BLaER1 treated with 17β-estradiol and CSF1 and Interleukin-3, amounts not matched to agents 10 nM and 100 nM (cell line): ENCODE results near the gene SPART.
"Not testable (repeated sequence)": the region's sequence is repeated elsewhere in the genome, so short reads cannot be mapped to it uniquely, and the experiment has no call there.

Source experiments
- H3K27ac ChIP-seq, 11 experiments: shearing (Covaris generic); formaldehyde crosslinking; 2 replicates each; pipeline ENCODE4 v1.8.1; 2022
- H3K27me3 ChIP-seq, 11 experiments: shearing (Covaris generic); formaldehyde crosslinking; 2 replicates each; pipeline ENCODE4 v1.8.1; 2022
- H3K36me3 ChIP-seq, 11 experiments: shearing (Covaris generic); formaldehyde crosslinking; 2 replicates each; pipeline ENCODE4 v1.8.1; 2022
- H3K4me1 ChIP-seq, 10 experiments: shearing (Covaris generic); formaldehyde crosslinking; 2 replicates each; pipeline ENCODE4 v1.8.1; 2022
- H3K4me2 ChIP-seq, 11 experiments: shearing (Covaris generic); formaldehyde crosslinking; 2 replicates each; pipeline ENCODE4 v1.8.1; 2022
- H3K4me3 ChIP-seq, 10 experiments: shearing (Covaris generic); formaldehyde crosslinking; 2 replicates each; pipeline ENCODE4 v1.8.1; 2022
- H3K9ac ChIP-seq, 11 experiments: shearing (Covaris generic); formaldehyde crosslinking; 2 replicates each; pipeline ENCODE4 v1.8.1; 2022
- H3K9me3 ChIP-seq, 11 experiments: shearing (Covaris generic); formaldehyde crosslinking; replicated peaks in 1 of 11; 2 replicates each; pipeline ENCODE4 v1.8.1; 2022
- H4K20me1 ChIP-seq, 11 experiments: shearing (Covaris generic); formaldehyde crosslinking; 2 replicates each; pipeline ENCODE4 v1.8.1; 2022
- Cebpa-rat ChIP-seq, 11 experiments: shearing (Covaris generic); IDR thresholded peaks; 2 replicates each; pipeline ENCODE4 v1.8.1; 2022

SPART gene

DNA sequence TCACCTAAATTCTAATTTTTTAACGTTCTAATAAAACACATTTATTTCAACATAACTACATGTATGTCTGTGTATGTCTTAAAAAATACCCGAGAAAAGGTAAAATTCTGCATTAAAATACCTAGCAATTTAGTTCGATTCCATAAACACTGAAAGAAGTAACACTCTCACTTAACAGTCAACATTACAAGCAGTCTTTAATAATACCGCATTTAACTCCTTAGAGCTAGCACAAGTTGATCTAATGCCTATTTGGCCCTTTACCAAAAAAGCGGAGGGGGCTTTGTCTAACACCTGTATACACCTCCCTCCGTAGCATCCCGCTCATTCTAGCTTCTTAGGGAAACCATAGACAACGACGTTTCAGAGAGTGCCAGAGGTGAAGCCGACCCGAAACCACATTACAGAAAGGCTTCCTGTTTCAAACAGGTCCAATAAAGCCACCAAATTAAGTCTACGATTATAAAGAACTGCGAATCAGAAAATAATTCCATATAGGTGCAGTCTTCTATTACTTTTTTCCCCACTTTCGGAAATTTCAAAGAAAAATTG lies 1.2 kb downstream of the SPART start:
- Histone ChIP-seq H3K4me2 (no peak overlapping the region), H3K9ac (no peak overlapping the region), H3K27ac (no peak overlapping the region)

DNA sequence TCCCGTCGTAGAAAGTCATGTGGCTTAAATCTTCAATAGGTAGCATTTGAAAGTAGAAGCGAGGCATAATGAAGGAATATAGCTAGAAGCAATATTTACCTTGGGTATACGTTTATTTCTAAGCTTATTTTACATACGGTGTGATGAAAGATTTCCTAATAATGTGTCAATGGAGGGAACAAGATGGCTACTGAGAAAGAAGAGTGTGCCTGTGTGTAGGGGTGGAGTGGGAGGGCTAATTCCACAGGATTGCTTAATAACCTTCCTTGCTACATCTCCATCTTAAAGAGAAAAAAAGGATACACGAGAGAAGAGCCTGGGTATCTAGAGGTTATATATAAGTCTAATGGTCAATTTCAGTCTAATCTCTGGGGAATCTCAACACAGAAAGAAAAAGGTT lies 2.0 kb downstream of the SPART start:
- Histone ChIP-seq H3K27me3 (no peaks in the 10 kb centered on the region), H3K4me2 (no peak overlapping the region), H3K27ac (no peak overlapping the region), H3K9me3 (peaks cover 13 to 21% (median 20%) of the 10 kb centered on the region in 11 experiments), H4K20me1 (no peaks in the 10 kb centered on the region), H3K9ac (no peak overlapping the region), H3K4me1 (peaks cover 0 to 6% (median 0%) of the 10 kb centered on the region in 10 experiments; a peak in 4 of 20 replicates), H3K4me3 (no peak overlapping the region), H3K36me3 (no peaks in the 10 kb centered on the region)
- TF ChIP-seq Cebpa-rat (IDR thresholded peaks at IDR 0.05): no peak

More for the DNA sequence above, 1.2 kb downstream of the SPART start:
- TF ChIP-seq Cebpa-rat (IDR thresholded peaks at IDR 0.05): no peak
- no peaks in the 10 kb centered on the region for H3K36me3 ChIP-seq
- no peak overlapping the region for H3K4me3 ChIP-seq
- H3K9me3 ChIP-seq: peaks cover 13 to 21% (median 20%) of the 10 kb centered on the region in 11 experiments
- H3K4me1 ChIP-seq: peaks cover 0 to 6% (median 0%) of the 10 kb centered on the region in 10 experiments; a peak in 4 of 20 replicates
- no peaks in the 10 kb centered on the region for H4K20me1 ChIP-seq
- no peaks in the 10 kb centered on the region for H3K27me3 ChIP-seq

DNA sequence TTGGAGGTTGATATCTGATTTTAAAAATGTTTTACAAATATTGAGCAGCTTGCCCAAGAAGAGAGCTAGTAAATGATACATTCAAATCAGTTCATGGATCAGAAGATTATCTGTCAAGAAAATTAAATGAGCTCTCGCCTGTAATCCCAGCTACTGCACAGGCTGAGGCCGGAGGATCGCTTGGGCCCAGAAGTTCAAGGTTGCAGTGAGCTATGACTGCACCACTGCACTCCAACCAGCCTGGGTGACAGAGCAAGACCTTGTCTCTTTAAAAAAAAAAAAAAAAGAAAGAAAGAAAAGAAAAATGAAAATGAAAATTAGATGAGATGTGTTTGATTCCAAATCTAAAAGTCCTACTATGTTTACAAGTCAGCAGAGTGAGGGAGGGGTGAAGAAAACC lies 2.4 kb downstream of the SPART start:
- no peak overlapping the region for H3K4me2 ChIP-seq
- H3K27me3 ChIP-seq: no peaks in the 10 kb centered on the region
- no peaks in the 10 kb centered on the region for H3K36me3 ChIP-seq
- no peak overlapping the region for H3K4me3 ChIP-seq
- H3K9ac ChIP-seq: no peak overlapping the region
- H3K9me3 ChIP-seq: peaks cover 13 to 21% (median 20%) of the 10 kb centered on the region in 11 experiments
- no peaks in the 10 kb centered on the region for H4K20me1 ChIP-seq
- H3K4me1 ChIP-seq: peaks cover 0 to 6% (median 0%) of the 10 kb centered on the region in 10 experiments; a peak in 4 of 20 replicates
- no peak for TF ChIP-seq Cebpa-rat (IDR thresholded peaks at IDR 0.05)
- no peak overlapping the region for H3K27ac ChIP-seq

DNA sequence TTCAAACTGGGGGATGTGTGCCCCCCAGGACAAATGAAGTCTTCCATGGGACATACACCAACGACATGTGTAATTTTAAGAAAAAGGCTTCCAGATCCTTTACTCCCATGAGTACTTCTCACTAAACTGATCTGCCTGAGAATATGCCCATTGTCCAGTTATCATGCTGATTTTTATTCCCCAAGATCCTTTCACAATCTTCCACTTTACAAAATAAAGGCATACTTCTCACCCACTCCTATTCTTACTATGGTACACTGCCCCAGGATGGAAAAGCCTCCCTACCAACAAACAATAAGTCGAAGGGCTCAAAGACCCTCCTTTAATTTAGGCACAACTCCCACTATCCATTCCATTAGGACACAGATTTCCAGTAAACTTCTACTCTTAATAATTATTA lies 3.5 kb downstream of the SPART start:
- no peak overlapping the region for H3K9ac ChIP-seq
- H3K4me3 ChIP-seq: no peak overlapping the region
- H3K4me2 ChIP-seq: no peak overlapping the region
- no peak for TF ChIP-seq Cebpa-rat (IDR thresholded peaks at IDR 0.05)
- H3K27me3 ChIP-seq: no peaks in the 10 kb centered on the region
- H3K27ac ChIP-seq: no peak overlapping the region
- no peaks in the 10 kb centered on the region for H3K36me3 ChIP-seq
- peaks cover 0 to 6% (median 0%) of the 10 kb centered on the region in 10 experiments; a peak in 4 of 20 replicates for H3K4me1 ChIP-seq
- peaks cover 13 to 21% (median 20%) of the 10 kb centered on the region in 11 experiments for H3K9me3 ChIP-seq
- H4K20me1 ChIP-seq: no peaks in the 10 kb centered on the region

DNA sequence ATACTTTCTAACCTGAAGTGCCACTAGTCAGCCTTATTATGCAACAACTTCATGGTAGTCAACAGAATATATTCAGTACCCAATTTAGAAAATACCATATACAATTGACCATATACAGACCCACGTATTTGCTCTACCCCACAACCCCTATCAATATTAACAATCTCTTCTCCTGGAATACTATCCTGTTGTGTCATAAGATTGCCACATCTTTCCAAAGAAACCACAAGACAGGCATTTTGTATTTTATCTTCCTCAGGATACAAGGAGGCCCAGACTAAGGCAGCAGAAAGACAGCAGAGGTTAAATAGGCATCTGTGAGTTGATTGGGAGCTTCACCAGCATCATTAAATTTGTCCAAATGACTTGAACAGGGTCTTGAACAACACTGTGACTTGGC lies 4.5 kb downstream of the SPART start:
- H3K4me1 ChIP-seq: no peaks in the 10 kb centered on the region
- no peaks in the 10 kb centered on the region for H4K20me1 ChIP-seq
- no peak overlapping the region for H3K27ac ChIP-seq
- 0 out of 22 replicates have a peak, but pooled peaks of 1 of the 11 experiments have one; percentile 6 for TF ChIP-seq Cebpa-rat (IDR thresholded peaks at IDR 0.05)
- peaks cover 12 to 20% (median 18%) of the 10 kb centered on the region in 11 experiments for H3K9me3 ChIP-seq
- H3K36me3 ChIP-seq: no peaks in the 10 kb centered on the region
- H3K4me2 ChIP-seq: no peak overlapping the region
- no peak overlapping the region for H3K4me3 ChIP-seq
- no peaks in the 10 kb centered on the region for H3K27me3 ChIP-seq
- H3K9ac ChIP-seq: no peak overlapping the region

DNA sequence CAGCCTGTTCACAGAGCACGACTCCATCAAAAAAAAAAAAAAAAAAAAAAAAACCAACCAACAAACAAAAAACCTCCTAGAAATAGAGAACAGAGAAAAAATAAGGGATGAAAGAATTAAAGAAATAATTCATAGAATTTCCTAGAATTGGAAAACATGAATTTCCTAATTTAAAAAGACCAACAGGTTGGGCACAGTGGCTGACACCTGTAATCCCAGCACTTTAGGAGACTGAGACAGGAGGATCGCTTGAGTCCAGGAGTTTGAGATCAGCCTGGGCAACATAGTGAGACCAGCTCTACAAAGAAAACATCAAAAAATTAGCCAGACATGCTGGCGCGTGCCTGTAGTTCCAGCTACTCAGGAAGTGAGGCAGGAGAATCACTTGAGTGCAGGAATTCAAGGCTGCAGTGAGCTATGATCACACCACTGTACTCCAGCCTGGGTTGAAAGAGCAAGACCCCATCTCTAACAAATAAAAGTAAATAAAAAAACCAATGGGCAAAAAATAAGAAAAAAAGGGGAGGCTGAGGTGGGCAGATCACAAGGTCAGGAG lies 6.5 kb downstream of the SPART start:
- H3K4me3 ChIP-seq: no peak overlapping the region
- no peak overlapping the region for H3K4me2 ChIP-seq
- no peaks in the 10 kb centered on the region for H3K4me1 ChIP-seq
- no peak overlapping the region for H3K9ac ChIP-seq
- H4K20me1 ChIP-seq: no peaks in the 10 kb centered on the region
- no peak overlapping the region for H3K27ac ChIP-seq
- H3K36me3 ChIP-seq: no peaks in the 10 kb centered on the region
- TF ChIP-seq Cebpa-rat (IDR thresholded peaks at IDR 0.05): no peak
- H3K27me3 ChIP-seq: no peaks in the 10 kb centered on the region
- no peaks in the 10 kb centered on the region for H3K9me3 ChIP-seq

DNA sequence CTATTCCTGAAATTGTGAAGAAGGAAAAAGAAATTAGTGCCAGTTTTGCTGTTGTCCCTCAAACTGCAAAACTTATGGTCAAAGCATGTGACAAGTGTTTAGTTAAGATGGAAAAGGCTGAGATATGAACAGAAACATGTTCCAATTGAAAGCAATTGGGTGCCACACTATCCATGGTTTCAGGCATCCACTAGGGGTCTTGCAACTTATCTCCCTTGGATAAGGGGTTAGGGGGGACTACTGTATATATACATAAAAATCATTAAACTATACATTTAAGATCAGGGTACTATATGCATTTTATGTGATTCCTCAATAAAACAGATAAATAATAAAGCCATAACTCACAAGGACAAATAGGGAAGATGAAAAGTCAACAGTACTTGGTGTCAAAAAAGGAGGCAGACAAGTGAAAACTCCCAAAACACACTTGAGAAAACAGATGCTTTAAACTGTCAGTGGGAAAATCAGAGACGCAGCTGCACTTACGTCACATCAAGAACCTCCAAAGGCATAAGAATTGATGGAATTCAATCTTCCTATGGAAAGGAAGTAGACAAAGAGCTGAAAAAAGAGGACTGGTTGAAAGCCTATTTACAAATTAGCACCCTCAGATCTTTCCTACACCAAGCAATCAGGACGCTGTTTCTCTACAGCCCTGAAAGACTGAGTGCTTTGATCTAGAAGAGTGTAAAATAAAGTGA lies 8.1 kb downstream of the SPART start:
- Histone ChIP-seq H4K20me1 (no peaks in the 10 kb centered on the region), H3K9ac (no peak overlapping the region), H3K4me2 (no peak overlapping the region), H3K4me3 (no peak overlapping the region), H3K9me3 (no peaks in the 10 kb centered on the region), H3K27me3 (no peaks in the 10 kb centered on the region), H3K4me1 (no peaks in the 10 kb centered on the region), H3K36me3 (no peaks in the 10 kb centered on the region), H3K27ac (no peak overlapping the region)
- TF ChIP-seq Cebpa-rat (IDR thresholded peaks at IDR 0.05): no peak

DNA sequence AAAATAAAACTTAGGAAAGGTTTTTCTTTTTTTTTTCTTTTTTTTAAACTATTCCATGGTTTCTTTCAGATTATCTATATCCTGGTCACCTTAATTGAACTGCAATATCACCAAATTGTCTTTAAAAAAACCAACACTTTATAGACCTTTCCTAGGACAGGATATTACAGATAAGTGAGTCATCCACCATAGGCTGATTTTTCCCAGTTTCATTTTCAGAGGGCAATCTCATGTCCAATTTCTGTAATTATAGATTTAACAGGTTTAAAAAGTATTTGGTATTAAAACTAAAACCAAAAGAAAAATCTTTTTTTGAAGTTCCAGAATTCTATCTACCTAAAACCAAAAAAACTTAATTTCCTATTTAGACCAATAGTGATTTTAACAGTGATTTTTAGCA lies 13.2 kb downstream of the SPART start:
- H3K4me1 ChIP-seq: no peaks in the 10 kb centered on the region
- no peaks in the 10 kb centered on the region for H4K20me1 ChIP-seq
- H3K27me3 ChIP-seq: no peaks in the 10 kb centered on the region
- no peak overlapping the region for H3K9ac ChIP-seq
- H3K27ac ChIP-seq: no peak overlapping the region
- H3K4me2 ChIP-seq: no peak overlapping the region
- no peak overlapping the region for H3K4me3 ChIP-seq
- TF ChIP-seq Cebpa-rat (IDR thresholded peaks at IDR 0.05): no peak
- no peaks in the 10 kb centered on the region for H3K36me3 ChIP-seq
- H3K9me3 ChIP-seq: peaks cover 0 to 4% (median 0%) of the 10 kb centered on the region in 11 experiments; a peak in 2 of 22 replicates

DNA sequence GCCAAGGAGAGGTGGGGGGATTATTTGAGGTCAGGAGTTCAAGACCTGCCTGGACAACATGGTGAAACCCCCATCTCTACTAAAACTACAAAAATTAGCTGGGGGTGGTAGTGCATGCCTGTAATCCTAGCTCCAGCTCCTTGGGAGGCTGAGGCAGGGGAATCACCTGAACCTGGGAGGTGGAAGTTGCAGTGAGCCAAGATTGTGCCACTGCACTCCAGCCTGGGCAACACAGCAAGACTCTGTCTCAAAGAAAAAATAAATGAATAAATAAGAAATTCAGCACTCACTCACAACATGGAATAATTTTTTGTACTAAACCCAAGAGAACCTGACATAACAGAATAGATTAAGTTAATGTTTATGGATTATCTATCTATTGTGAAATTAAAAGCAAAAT lies 13.9 kb downstream of the SPART start:
- H3K9me3 ChIP-seq, H3K36me3 ChIP-seq, H4K20me1 ChIP-seq, H3K4me1 ChIP-seq, H3K27me3 ChIP-seq, H3K4me3 ChIP-seq, H3K4me2 ChIP-seq, H3K27ac ChIP-seq, H3K9ac ChIP-seq: not testable (repeated sequence)

DNA sequence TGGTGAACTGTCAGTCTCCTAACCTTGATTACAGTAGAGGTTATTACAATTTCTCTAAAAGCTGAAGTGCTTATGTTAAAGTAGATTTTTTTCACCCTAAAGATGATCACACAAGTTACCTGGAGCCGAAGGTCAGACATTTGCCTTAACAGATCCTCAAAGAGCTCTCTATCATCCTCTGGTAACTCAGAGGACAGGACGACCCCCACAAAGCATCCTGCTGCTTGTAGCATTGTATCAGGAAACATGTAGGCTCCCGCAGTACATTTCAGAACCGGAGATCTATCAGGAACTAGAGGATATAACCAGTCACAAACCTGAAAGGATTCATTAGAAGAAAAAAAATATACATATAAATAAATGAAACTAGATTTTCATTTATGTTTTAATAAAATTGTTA lies 14.9 kb downstream of the SPART start:
- Histone ChIP-seq H3K27me3 (no peaks in the 10 kb centered on the region), H3K36me3 (no peaks in the 10 kb centered on the region), H3K4me2 (no peak overlapping the region), H3K4me3 (no peak overlapping the region), H4K20me1 (no peaks in the 10 kb centered on the region), H3K9ac (no peak overlapping the region), H3K27ac (no peak overlapping the region), H3K9me3 (peaks cover 0 to 4% (median 0%) of the 10 kb centered on the region in 11 experiments; a peak in 2 of 22 replicates), H3K4me1 (no peaks in the 10 kb centered on the region)
- no peak for TF ChIP-seq Cebpa-rat (IDR thresholded peaks at IDR 0.05)
